ENCODE results near the gene TMEM184B.

DNA sequence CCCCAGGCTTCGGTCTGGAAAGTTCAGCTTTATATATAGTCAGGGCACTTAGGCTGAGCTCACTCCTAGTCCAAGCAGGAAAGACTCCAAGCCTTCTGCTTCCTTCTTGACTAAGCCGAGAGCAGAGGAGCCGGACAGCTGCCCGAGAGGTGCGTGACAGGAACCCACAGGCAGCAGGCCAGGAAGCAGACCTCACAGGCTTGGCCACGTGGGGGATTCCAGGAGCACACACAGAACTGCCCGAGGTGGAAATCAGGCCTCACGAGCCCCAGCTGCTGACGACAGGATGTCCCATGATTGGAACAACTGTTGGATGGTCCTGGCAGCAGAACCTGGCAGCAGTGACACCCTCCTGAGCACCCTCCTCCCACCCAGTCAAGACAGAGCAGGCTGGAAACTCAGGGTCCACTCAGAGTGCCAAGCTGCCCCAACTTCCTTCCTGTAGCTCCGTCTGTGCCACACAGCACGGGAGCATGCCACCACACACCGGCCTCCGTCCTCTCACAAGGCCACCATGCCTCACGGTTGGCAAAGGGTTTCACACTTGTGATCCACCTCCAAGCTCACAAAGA, 96.6 kb downstream of the TMEM184B start:
- TF ChIP-seq, protein P1, sequence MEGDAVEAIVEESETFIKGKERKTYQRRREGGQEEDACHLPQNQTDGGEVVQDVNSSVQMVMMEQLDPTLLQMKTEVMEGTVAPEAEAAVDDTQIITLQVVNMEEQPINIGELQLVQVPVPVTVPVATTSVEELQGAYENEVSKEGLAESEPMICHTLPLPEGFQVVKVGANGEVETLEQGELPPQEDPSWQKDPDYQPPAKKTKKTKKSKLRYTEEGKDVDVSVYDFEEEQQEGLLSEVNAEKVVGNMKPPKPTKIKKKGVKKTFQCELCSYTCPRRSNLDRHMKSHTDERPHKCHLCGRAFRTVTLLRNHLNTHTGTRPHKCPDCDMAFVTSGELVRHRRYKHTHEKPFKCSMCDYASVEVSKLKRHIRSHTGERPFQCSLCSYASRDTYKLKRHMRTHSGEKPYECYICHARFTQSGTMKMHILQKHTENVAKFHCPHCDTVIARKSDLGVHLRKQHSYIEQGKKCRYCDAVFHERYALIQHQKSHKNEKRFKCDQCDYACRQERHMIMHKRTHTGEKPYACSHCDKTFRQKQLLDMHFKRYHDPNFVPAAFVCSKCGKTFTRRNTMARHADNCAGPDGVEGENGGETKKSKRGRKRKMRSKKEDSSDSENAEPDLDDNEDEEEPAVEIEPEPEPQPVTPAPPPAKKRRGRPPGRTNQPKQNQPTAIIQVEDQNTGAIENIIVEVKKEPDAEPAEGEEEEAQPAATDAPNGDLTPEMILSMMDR (IDR thresholded peaks at IDR 0.05) = no peak
- no peak for TF ChIP-seq POLR2A (IDR thresholded peaks at IDR 0.05)
- peak; percentile 76 to 85 for TF ChIP-seq EP300 (IDR thresholded peaks at IDR 0.05)
